Loucy (cell line): ENCODE results near the gene TEAD1.

Experiments
- CTCF ChIP-seq: fragments of 200-600 bp; sonication (generic); conservative IDR thresholded peaks from 2 replicates; pipeline ENCODE4 v1.5.1; 2014; ENCODE audit warnings: mild to moderate bottlenecking, antibody characterized with exemption, low read length
- EZH2phosphoT487 ChIP-seq: fragments of 200-600 bp; IDR thresholded peaks from 2 replicates; pipeline ENCODE4 v1.6.1; 2018; ENCODE audit warnings: antibody characterized with exemption, mild to moderate bottlenecking, moderate library complexity, borderline replicate concordance

- TF ChIP-seq CTCF (no peak), EZH2phosphoT487 (no peak)
Observed at GRCh38 chr11:12694183-12694531, 19.9 kb downstream of the TEAD1 start.
